ENCODE data around the gene OR5A2. TPM values are rescaled to one million over a fixed set of nuclear protein-coding genes. Genes with fewer than 3 reads are reported as not detected.

OR5A2 gene
- total and polyA plus RNA-seq, 5 donors from 2014 or later, result not detected

GRCh38 chr11:59417023-59417422 lies 9.2 kb downstream of the OR5A2 start:
- Mint-ChIP-seq H3K36me3 (no peaks in the 10 kb centered on the region), H3K27me3 (peaks cover 23% of the 10 kb centered on the region), H3K27ac (no peak overlapping the region), H3K4me3 (no peak overlapping the region), H3K9me3 (peaks cover 0 to 4% (median 2%) of the 10 kb centered on the region in 7 donors), H3K4me1 (peaks cover 0 to 3% (median 2%) of the 10 kb centered on the region in 4 donors)
- DNase-seq (no peak), ATAC-seq (ENCODE audit: low read depth in 2 of 2) (no peak)
- peaks cover 6% of the 10 kb centered on the region for H3K27me3 ChIP-seq (ENCODE audit: control insufficient read depth, insufficient read depth, low read length)
- no peaks in the 10 kb centered on the region for H3K4me1 ChIP-seq (ENCODE audit: control insufficient read depth, insufficient read depth, low read length, poor library complexity, severe bottlenecking)
- H3K9me3 ChIP-seq (ENCODE audit: control insufficient read depth in 2 of 2, low read length in 2 of 2), result no peaks in the 10 kb centered on the region
- H3K4me3 ChIP-seq (ENCODE audit: low read depth, low read length), result no peak overlapping the region
- no peak overlapping the region for H3K27ac ChIP-seq (ENCODE audit: insufficient read depth, low read length, poor library complexity, severe bottlenecking)
- no peaks in the 10 kb centered on the region for H3K36me3 ChIP-seq (ENCODE audit: control insufficient read depth, insufficient read depth, low read length)

- peaks cover 0 to 4% (median 2%) of the 10 kb centered on the region in 7 donors for H3K9me3 Mint-ChIP-seq
- no peak for DNase-seq
- no peaks in the 10 kb centered on the region for H3K9me3 ChIP-seq (ENCODE audit: control insufficient read depth in 2 of 2, low read length in 2 of 2)
- no peaks in the 10 kb centered on the region for H3K36me3 ChIP-seq (ENCODE audit: control insufficient read depth, insufficient read depth, low read length)
- H3K4me1 ChIP-seq (ENCODE audit: control insufficient read depth, insufficient read depth, low read length, poor library complexity, severe bottlenecking), result no peaks in the 10 kb centered on the region
- peaks cover 6% of the 10 kb centered on the region for H3K27me3 ChIP-seq (ENCODE audit: control insufficient read depth, insufficient read depth, low read length)
- peaks cover 0 to 3% (median 2%) of the 10 kb centered on the region in 4 donors for H3K4me1 Mint-ChIP-seq
- H3K4me3 Mint-ChIP-seq, result no peak overlapping the region
- no peak for ATAC-seq (ENCODE audit: low read depth in 2 of 2)
- H3K27me3 Mint-ChIP-seq, result peaks cover 23% of the 10 kb centered on the region
- H3K27ac Mint-ChIP-seq, result no peak overlapping the region
- no peak overlapping the region for H3K4me3 ChIP-seq (ENCODE audit: low read depth, low read length)
- no peak overlapping the region for H3K27ac ChIP-seq (ENCODE audit: insufficient read depth, low read length, poor library complexity, severe bottlenecking)
- no peaks in the 10 kb centered on the region for H3K36me3 Mint-ChIP-seq
These were observed 9.6 kb downstream of the OR5A2 start for GRCh38 chr11:59416613-59417012.

- no peak overlapping the region for H3K27ac Mint-ChIP-seq
- H3K9me3 Mint-ChIP-seq, result peaks cover 2 to 7% (median 4%) of the 10 kb centered on the region in 7 donors
- H3K36me3 Mint-ChIP-seq, result no peaks in the 10 kb centered on the region
- H3K4me3 Mint-ChIP-seq, result no peak overlapping the region
- Histone ChIP-seq H3K27ac (ENCODE audit: insufficient read depth, low read length, poor library complexity, severe bottlenecking) (no peak overlapping the region), H3K36me3 (ENCODE audit: control insufficient read depth, insufficient read depth, low read length) (no peaks in the 10 kb centered on the region), H3K4me3 (ENCODE audit: low read depth, low read length) (no peak overlapping the region), H3K4me1 (ENCODE audit: control insufficient read depth, insufficient read depth, low read length, poor library complexity, severe bottlenecking) (no peaks in the 10 kb centered on the region), H3K27me3 (ENCODE audit: control insufficient read depth, insufficient read depth, low read length) (peaks cover 6% of the 10 kb centered on the region), H3K9me3 (ENCODE audit: control insufficient read depth in 2 of 2, low read length in 2 of 2) (peaks cover 2 to 6% of the 10 kb centered on the region in 2 experiments)
- H3K4me1 Mint-ChIP-seq, result peaks cover 0 to 3% (median 2%) of the 10 kb centered on the region in 4 donors
- peaks cover 23% of the 10 kb centered on the region for H3K27me3 Mint-ChIP-seq
- DNase-seq (no peak), ATAC-seq (ENCODE audit: low read depth in 2 of 2) (no peak)
These were observed 11.1 kb downstream of the OR5A2 start for GRCh38 chr11:59415111-59415510.

GRCh38 chr11:59413646-59414045 lies 12.6 kb downstream of the OR5A2 start:
- Mint-ChIP-seq H3K4me3 (no peak overlapping the region), H3K4me1 (peaks cover 0 to 3% (median 2%) of the 10 kb centered on the region in 4 donors), H3K9me3 (peaks cover 2 to 17% (median 6%) of the 10 kb centered on the region in 7 donors), H3K27me3 (peaks cover 20% of the 10 kb centered on the region), H3K36me3 (no peaks in the 10 kb centered on the region), H3K27ac (no peak overlapping the region)
- Histone ChIP-seq H3K36me3 (ENCODE audit: control insufficient read depth, insufficient read depth, low read length) (no peaks in the 10 kb centered on the region), H3K4me1 (ENCODE audit: control insufficient read depth, insufficient read depth, low read length, poor library complexity, severe bottlenecking) (no peaks in the 10 kb centered on the region), H3K27ac (ENCODE audit: insufficient read depth, low read length, poor library complexity, severe bottlenecking) (no peak overlapping the region), H3K4me3 (ENCODE audit: low read depth, low read length) (no peak overlapping the region), H3K27me3 (ENCODE audit: control insufficient read depth, insufficient read depth, low read length) (peaks cover 6% of the 10 kb centered on the region), H3K9me3 (ENCODE audit: control insufficient read depth in 2 of 2, low read length in 2 of 2) (peaks cover 2 to 13% of the 10 kb centered on the region in 2 experiments)
- DNase-seq, result no peak
- ATAC-seq (ENCODE audit: low read depth in 2 of 2), result no peak

- H3K4me3 ChIP-seq (ENCODE audit: low read depth, low read length), result no peak overlapping the region
- H3K9me3 ChIP-seq (ENCODE audit: control insufficient read depth in 2 of 2, low read length in 2 of 2), result peaks cover 0 to 11% of the 10 kb centered on the region in 2 experiments
- no peaks in the 10 kb centered on the region for H3K27me3 ChIP-seq (ENCODE audit: control insufficient read depth, insufficient read depth, low read length)
- Mint-ChIP-seq H3K4me1 (no peaks in the 10 kb centered on the region), H3K4me3 (no peak overlapping the region), H3K27me3 (no peaks in the 10 kb centered on the region), H3K9me3 (peaks cover 0 to 17% (median 2%) of the 10 kb centered on the region in 7 donors), H3K27ac (no peak overlapping the region), H3K36me3 (no peaks in the 10 kb centered on the region)
- no peak overlapping the region for H3K27ac ChIP-seq (ENCODE audit: insufficient read depth, low read length, poor library complexity, severe bottlenecking)
- no peak for DNase-seq
- no peak for ATAC-seq (ENCODE audit: low read depth in 2 of 2)
- H3K36me3 ChIP-seq (ENCODE audit: control insufficient read depth, insufficient read depth, low read length), result no peaks in the 10 kb centered on the region
- H3K4me1 ChIP-seq (ENCODE audit: control insufficient read depth, insufficient read depth, low read length, poor library complexity, severe bottlenecking), result no peaks in the 10 kb centered on the region
These were observed 22.7 kb downstream of the OR5A2 start for GRCh38 chr11:59403546-59403945.

- H3K9me3 ChIP-seq (ENCODE audit: control insufficient read depth in 2 of 2, low read length in 2 of 2), result peaks cover 0 to 11% of the 10 kb centered on the region in 2 experiments
- ATAC-seq (ENCODE audit: low read depth in 2 of 2), result no peak
- no peaks in the 10 kb centered on the region for H3K27me3 ChIP-seq (ENCODE audit: control insufficient read depth, insufficient read depth, low read length)
- H3K36me3 ChIP-seq (ENCODE audit: control insufficient read depth, insufficient read depth, low read length), result no peaks in the 10 kb centered on the region
- Mint-ChIP-seq H3K4me3 (no peak overlapping the region), H3K36me3 (no peaks in the 10 kb centered on the region), H3K27me3 (no peaks in the 10 kb centered on the region), H3K27ac (no peak overlapping the region), H3K9me3 (peaks cover 0 to 13% (median 2%) of the 10 kb centered on the region in 7 donors), H3K4me1 (no peaks in the 10 kb centered on the region)
- no peaks in the 10 kb centered on the region for H3K4me1 ChIP-seq (ENCODE audit: control insufficient read depth, insufficient read depth, low read length, poor library complexity, severe bottlenecking)
- no peak for DNase-seq
- no peak overlapping the region for H3K4me3 ChIP-seq (ENCODE audit: low read depth, low read length)
- no peak overlapping the region for H3K27ac ChIP-seq (ENCODE audit: insufficient read depth, low read length, poor library complexity, severe bottlenecking)
These were observed 25.0 kb downstream of the OR5A2 start for GRCh38 chr11:59401262-59401552.

- Mint-ChIP-seq H3K9me3 (peaks cover 0 to 13% (median 2%) of the 10 kb centered on the region in 7 donors), H3K4me3 (no peak overlapping the region), H3K4me1 (no peaks in the 10 kb centered on the region), H3K36me3 (no peaks in the 10 kb centered on the region), H3K27ac (no peak overlapping the region), H3K27me3 (no peaks in the 10 kb centered on the region)
- peaks cover 0 to 11% of the 10 kb centered on the region in 2 experiments for H3K9me3 ChIP-seq (ENCODE audit: control insufficient read depth in 2 of 2, low read length in 2 of 2)
- H3K4me3 ChIP-seq (ENCODE audit: low read depth, low read length), result no peak overlapping the region
- no peaks in the 10 kb centered on the region for H3K4me1 ChIP-seq (ENCODE audit: control insufficient read depth, insufficient read depth, low read length, poor library complexity, severe bottlenecking)
- H3K27me3 ChIP-seq (ENCODE audit: control insufficient read depth, insufficient read depth, low read length), result no peaks in the 10 kb centered on the region
- no peak for DNase-seq
- no peak for ATAC-seq (ENCODE audit: low read depth in 2 of 2)
- no peak overlapping the region for H3K27ac ChIP-seq (ENCODE audit: insufficient read depth, low read length, poor library complexity, severe bottlenecking)
- no peaks in the 10 kb centered on the region for H3K36me3 ChIP-seq (ENCODE audit: control insufficient read depth, insufficient read depth, low read length)
These were observed 25.6 kb downstream of the OR5A2 start for GRCh38 chr11:59400461-59401261.

GRCh38 chr11:59394186-59394585 lies 32.0 kb downstream of the OR5A2 start:
- Mint-ChIP-seq H3K36me3 (no peaks in the 10 kb centered on the region), H3K27me3 (peaks cover 4% of the 10 kb centered on the region), H3K27ac (no peak overlapping the region), H3K4me3 (no peak overlapping the region), H3K4me1 (no peaks in the 10 kb centered on the region), H3K9me3 (peaks cover 0 to 4% (median 0%) of the 10 kb centered on the region in 7 donors)
- no peak for DNase-seq
- no peaks in the 10 kb centered on the region for H3K36me3 ChIP-seq (ENCODE audit: control insufficient read depth, insufficient read depth, low read length)
- H3K27me3 ChIP-seq (ENCODE audit: control insufficient read depth, insufficient read depth, low read length), result no peaks in the 10 kb centered on the region
- no peak overlapping the region for H3K27ac ChIP-seq (ENCODE audit: insufficient read depth, low read length, poor library complexity, severe bottlenecking)
- no peak for ATAC-seq (ENCODE audit: low read depth in 2 of 2)
- no peak overlapping the region for H3K4me3 ChIP-seq (ENCODE audit: low read depth, low read length)
- H3K9me3 ChIP-seq (ENCODE audit: control insufficient read depth in 2 of 2, low read length in 2 of 2), result no peaks in the 10 kb centered on the region
- H3K4me1 ChIP-seq (ENCODE audit: control insufficient read depth, insufficient read depth, low read length, poor library complexity, severe bottlenecking), result no peaks in the 10 kb centered on the region
